ENCODE results near the gene CFAP92. TPM values are rescaled to one million over a fixed set of nuclear protein-coding genes. Genes with fewer than 3 reads are reported as not detected.

The CFAP92 gene
- total and polyA plus RNA-seq, 2 donors (not counting 3 experiments of a cell fraction or from before 2014, with no cell fraction given) = 0.04 to 0.62 TPM

- Histone ChIP-seq H3K4me3 (replicated peaks in 1 of 3; ENCODE audit: insufficient read depth in 1 of 3, low read depth in 1 of 3, low read length in 3 of 3) (peak overlapping the region; percentile 81 to 91 (median 90)), H4K20me1 (replicated peaks; ENCODE audit: control insufficient read depth, extremely low read depth, insufficient read depth, low read length) (no peaks in the 10 kb centered on the region), H3K4me1 (ENCODE audit: control insufficient read depth, extremely low read depth, insufficient read depth, low read length) (peaks cover 23% of the 10 kb centered on the region), H3K9me1 (replicated peaks; ENCODE audit: control insufficient read depth, extremely low read depth, insufficient read depth, low read length) (no peaks in the 10 kb centered on the region), H3K4me2 (ENCODE audit: insufficient read depth, low read length) (peak overlapping the region; percentile 75), H3K27ac (ENCODE audit: insufficient read depth, low read depth, low read length) (peak overlapping the region; percentile 79), H3K9me3 (replicated peaks; ENCODE audit: control insufficient read depth, insufficient read depth, low read length) (no peaks in the 10 kb centered on the region), H3K9ac (replicated peaks; ENCODE audit: extremely low read depth, insufficient read depth, low read length) (peak overlapping the region; percentile 99), H3K79me2 (ENCODE audit: control insufficient read depth, insufficient read depth, low read length) (peaks cover 42% of the 10 kb centered on the region), H3K27me3 (ENCODE audit: control insufficient read depth in 2 of 2, insufficient read depth in 2 of 2, low read length in 2 of 2) (peaks cover 2 to 3% of the 10 kb centered on the region in 2 experiments), H3K36me3 (ENCODE audit: control insufficient read depth in 2 of 2, extremely low read depth in 1 of 2, insufficient read depth in 2 of 2, low read length in 2 of 2) (peaks cover 2 to 9% of the 10 kb centered on the region in 2 experiments), H2AFZ (ENCODE audit: low read depth, low read length) (peak overlapping the region; percentile 80)
- POLR2A ChIA-PET = interaction anchor here (0.9 to 3.0 kb wide), 2 partner anchors 199 to 369 kb away, joined by 3 to 12 read pairs; partner anchors contain the start of gene COPG1
- DNase-seq (ENCODE audit: low read depth, low spot score) = no peak
- TF ChIP-seq POLR2A (IDR thresholded peaks at IDR 0.05; ENCODE audit: low read depth, low read length) = no peak
- no peak for TF ChIP-seq GATA2 (IDR thresholded peaks at IDR 0.05; ENCODE audit: insufficient read depth, insufficient read length, low read depth, low read length)
- no peak for TF ChIP-seq FOS (IDR thresholded peaks at IDR 0.05; ENCODE audit: borderline replicate concordance, insufficient read depth, low read length)
- no peak for TF ChIP-seq MYC (IDR thresholded peaks at IDR 0.05; ENCODE audit: low read depth, low read length)
- no peak for TF ChIP-seq POLR2AphosphoS5 (IDR thresholded peaks at IDR 0.05; ENCODE audit: insufficient read depth, low read depth, low read length)
- TF ChIP-seq JUN (IDR thresholded peaks at IDR 0.05; ENCODE audit: borderline replicate concordance, insufficient read depth, insufficient read length, low read depth) = no peak
- no peak for TF ChIP-seq MAX (IDR thresholded peaks at IDR 0.05; ENCODE audit: insufficient read depth, insufficient read length)
- TF ChIP-seq EZH2 (IDR thresholded peaks at IDR 0.05; ENCODE audit: borderline replicate concordance, low read depth, low read length, severe bottlenecking) = no peak
- no peak for TF ChIP-seq CTCF (IDR thresholded peaks at IDR 0.05; ENCODE audit: extremely low read depth in 1 of 2, insufficient read depth in 1 of 2, low read depth in 1 of 2, low read length in 2 of 2)
- intact Hi-C loops (cut with micrococcal nuclease) = loop anchor here (1.0 to 5.0 kb wide), 5 partner anchors 42 to 369 kb away; partner anchors contain the start of genes COPG1 and RAB7A
- CTCF ChIA-PET = interaction anchor here (1.6 to 2.6 kb wide), 3 partner anchors 33 to 199 kb away, joined by 3 to 22 read pairs (median 10); no protein-coding TSS in a partner anchor
- dilution Hi-C loops (cut with MboI; ENCODE audit: extremely low pct_ligation_motif_present, low sequenced_read_pairs) = no loop called here
- no TSS peak for BruUV-seq (replicated peaks)
- FAIRE-seq = peak; percentile 44
These were observed 113.9 kb downstream of the CFAP92 start for GRCh38 chr3:128879991-128880390.
